H1 (cell line): ENCODE measurements around the gene POU2AF3. TPM values are rescaled to one million over a fixed set of nuclear protein-coding genes. Genes with fewer than 3 reads are reported as not detected.

Experiments
- CTCF ChIA-PET: fragments of 300-600 bp; sonication (Branson Sonifier 250); formaldehyde crosslinking; loops from one replicate; lab custom pipeline; 2021; ENCODE audit not compliant: partially characterized antibody; lab: Charles Lee
- POLR2A ChIA-PET: fragments of 300-600 bp; sonication (Branson Sonifier 250); formaldehyde crosslinking; loops from one replicate; lab custom pipeline; 2021; ENCODE audit warnings: inconsistent platforms; ENCODE audit not compliant: partially characterized antibody; lab: Charles Lee
- DNase-seq, 2 experiments: peaks; one replicate each; pipeline versions ENCODE4 v3.0.0 to v3.0.0-alpha.2; 2010 to 2022; ENCODE audit warnings: low spot score in 2 of 2, low read depth in 1 of 2, mixed read lengths in 1 of 2
- FAIRE-seq: peaks from 2 replicates; lab custom pipeline; 2011; peaks lifted over from hg19 to GRCh38; lab: Jason Lieb, UNC
- H2AFZ ChIP-seq: 2 replicates; pipeline ENCODE4 v1.8.1; 2012; ENCODE audit warnings: low read length, inconsistent platforms
- H2AK5ac ChIP-seq: 2 replicates; pipeline ENCODE4 v1.6.1; 2013; ENCODE audit warnings: low read depth, low read length
- H2BK120ac ChIP-seq: replicated peaks from 2 replicates; pipeline ENCODE3; 2013; ENCODE audit warnings: low read depth, low read length, inconsistent platforms
- H2BK12ac ChIP-seq: 2 replicates; pipeline ENCODE4 v1.6.1; 2013; ENCODE audit warnings: low read depth, low read length
- H2BK15ac ChIP-seq: 2 replicates; pipeline ENCODE4 v1.6.1; 2013; ENCODE audit warnings: low read length
- H2BK20ac ChIP-seq: 2 replicates; pipeline ENCODE4 v1.6.1; 2013; ENCODE audit warnings: low read length
- H2BK5ac ChIP-seq: 2 replicates; pipeline ENCODE4 v1.6.1; 2013; ENCODE audit warnings: low read depth, low read length
- H3K14ac ChIP-seq: 2 replicates; pipeline ENCODE4 v1.6.1; 2013; ENCODE audit warnings: inconsistent platforms; ENCODE audit not compliant: insufficient read length
- H3K18ac ChIP-seq: 2 replicates; pipeline ENCODE4 v1.6.1; 2013; ENCODE audit warnings: low read length; ENCODE audit errors: extremely low read depth
- H3K23ac ChIP-seq: 2 replicates; pipeline ENCODE4 v1.6.1; 2013; ENCODE audit warnings: inconsistent platforms; ENCODE audit not compliant: insufficient read length
- H3K23me2 ChIP-seq: 2 replicates; pipeline ENCODE4 v1.6.1; 2013; ENCODE audit warnings: low read depth, low read length
- H3K27ac ChIP-seq: 2 replicates; pipeline ENCODE4 v1.6.1; 2011; ENCODE audit warnings: low read depth, low read length, inconsistent platforms
- H3K27me3 ChIP-seq, 4 experiments: replicated peaks in 1 of 4; 1 replicate in 1 of 4; 2 replicates in 3 of 4; pipeline versions ENCODE4 v1.6.1 to v1.8.1; 2011 to 2013; ENCODE audit warnings: low read length in 3 of 4, mild to moderate bottlenecking in 3 of 4, inconsistent platforms in 2 of 4, mixed read lengths in 2 of 4, moderate library complexity in 1 of 4; ENCODE audit not compliant: control insufficient read depth in 3 of 4, insufficient read depth in 3 of 4; ENCODE audit errors: extremely low read depth in 1 of 4
- H3K36me3 ChIP-seq, 4 experiments: 2 replicates each; pipeline versions ENCODE4 v1.6.1 to v1.8.1; 2011 to 2013; ENCODE audit warnings: mild to moderate bottlenecking in 4 of 4, low read length in 3 of 4, moderate library complexity in 2 of 4, control low read depth in 1 of 4, inconsistent platforms in 1 of 4; ENCODE audit not compliant: insufficient read depth in 4 of 4, control insufficient read depth in 2 of 4
- H3K4ac ChIP-seq: replicated peaks from 2 replicates; pipeline ENCODE3; 2013; ENCODE audit warnings: low read length, low read depth, mixed read lengths, inconsistent platforms; ENCODE audit not compliant: insufficient read length
- H3K4me1 ChIP-seq, 4 experiments: replicated peaks in 1 of 4; 1 replicate in 1 of 4; 2 replicates in 3 of 4; pipeline versions ENCODE4 v1.6.1 to v1.8.1; 2011 to 2013; ENCODE audit warnings: low read length in 3 of 4, inconsistent platforms in 2 of 4, mixed read lengths in 1 of 4; ENCODE audit not compliant: insufficient read depth in 4 of 4, control insufficient read depth in 3 of 4
- H3K4me2 ChIP-seq, 2 experiments: 2 replicates each; pipeline versions ENCODE4 v1.6.1 to v1.8.1; 2011 to 2013; ENCODE audit warnings: low read depth in 2 of 2, low read length in 2 of 2, control low read depth in 1 of 2, inconsistent platforms in 1 of 2, mild to moderate bottlenecking in 1 of 2; ENCODE audit not compliant: insufficient read depth in 1 of 2
- H3K4me3 ChIP-seq, 4 experiments: fragments of 200-600, 300-600 bp in 1 of 4; sonication (generic), shearing (Covaris generic), sonication (Bioruptor Twin) in 1 of 4; 2 replicates each; pipeline versions ENCODE4 v1.5.1 to v1.8.1; 2011 to 2016; ENCODE audit warnings: low read length in 4 of 4, low read depth in 3 of 4, control low read depth in 2 of 4, inconsistent platforms in 2 of 4, mild to moderate bottlenecking in 2 of 4, mixed read lengths in 1 of 4, moderate library complexity in 1 of 4; ENCODE audit not compliant: insufficient read depth in 2 of 4; ENCODE audit errors: extremely low read depth in 1 of 4
- H3K56ac ChIP-seq: replicated peaks from 2 replicates; pipeline ENCODE3; 2013; ENCODE audit warnings: low read depth, mild to moderate bottlenecking, mixed read lengths, low read length, inconsistent platforms; ENCODE audit not compliant: insufficient read length
- H3K79me1 ChIP-seq: 2 replicates; pipeline ENCODE4 v1.6.1; 2013; ENCODE audit warnings: low read depth, low read length, control low read depth
- H3K79me2 ChIP-seq, 2 experiments: 2 replicates each; pipeline versions ENCODE4 v1.6.1 to v1.8.1; 2012 to 2013; ENCODE audit warnings: low read length in 2 of 2, mild to moderate bottlenecking in 2 of 2, inconsistent platforms in 1 of 2; ENCODE audit not compliant: insufficient read depth in 2 of 2, control insufficient read depth in 1 of 2
- H3K9ac ChIP-seq, 4 experiments: replicated peaks in 1 of 4; 1 replicate in 1 of 4; 2 replicates in 3 of 4; pipeline versions ENCODE4 v1.6.1 to v1.8.1; 2011 to 2013; ENCODE audit warnings: low read depth in 3 of 4, low read length in 3 of 4, control low read depth in 2 of 4, mild to moderate bottlenecking in 2 of 4, moderate library complexity in 2 of 4, inconsistent platforms in 1 of 4; ENCODE audit errors: extremely low read depth in 1 of 4
- H3K9me3 ChIP-seq, 2 experiments: 2 replicates each; pipeline versions ENCODE4 v1.6.1 to v1.8.1; 2012 to 2013; ENCODE audit warnings: mild to moderate bottlenecking in 2 of 2, moderate library complexity in 2 of 2, control low read depth in 1 of 2, inconsistent platforms in 1 of 2, low read depth in 1 of 2, low read length in 1 of 2, mixed read lengths in 1 of 2; ENCODE audit not compliant: insufficient read depth in 2 of 2
- H4K20me1 ChIP-seq, 2 experiments: replicated peaks in 1 of 2; 2 replicates each; pipeline versions ENCODE3 to v1.8.1; 2011 to 2013; ENCODE audit warnings: inconsistent platforms in 2 of 2, low read length in 2 of 2, mild to moderate bottlenecking in 1 of 2; ENCODE audit not compliant: insufficient read depth in 2 of 2, control insufficient read depth in 1 of 2
- H4K5ac ChIP-seq: 2 replicates; pipeline ENCODE4 v1.6.1; 2013; ENCODE audit warnings: low read length, low read depth, mixed read lengths, inconsistent platforms; ENCODE audit not compliant: insufficient read length
- H4K8ac ChIP-seq: 2 replicates; pipeline ENCODE4 v1.8.0; 2013; ENCODE audit warnings: mild to moderate bottlenecking, moderate library complexity, low read length, inconsistent platforms; ENCODE audit not compliant: insufficient read depth; ENCODE audit errors: extremely low read depth
- H4K91ac ChIP-seq: replicated peaks from 2 replicates; pipeline ENCODE3; 2013; ENCODE audit warnings: low read length, mixed read lengths, inconsistent platforms; ENCODE audit not compliant: insufficient read length
- WGBS, 2 experiments: shearing (Covaris generic) in 1 of 2; methylation state at CpG; one replicate each; pipeline versions ENCODE4 v1.1.6 to v1.1.7; 2013 to 2015; ENCODE audit warnings: low lambda C conversion rate in 2 of 2, mixed read lengths in 2 of 2, inconsistent platforms in 1 of 2, low coverage in 1 of 2, missing lambda C conversion rate in 1 of 2; ENCODE audit not compliant: insufficient replicate concordance in 2 of 2, insufficient coverage in 1 of 2, insufficient read length in 1 of 2; ENCODE audit errors: extremely low coverage in 1 of 2, missing lambda C conversion rate in 1 of 2; 5-methylcytosine and 5-hydroxymethylcytosine counted together
- polyA plus RNA-seq, 7 experiments: library from polyadenylated mRNA; depleted of rRNA in 3 of 7; stranded (reverse) in 5 of 7; unstranded in 2 of 7; fragments of >200 nt in 5 of 7; fragments of 200-250 nt in 2 of 7; gene quantifications; 1 replicate in 5 of 7; 2 replicates in 1 of 7; 4 replicates in 1 of 7; pipeline versions ENCODE4 v1.2.1 to v1.2.3, GENCODE V29; 2011 to 2013; ENCODE audit warnings: missing spikeins in 2 of 7, mixed read lengths in 2 of 7
- total RNA-seq: library from RNA; stranded (reverse); fragmentation: NEBNext Ultra II Directional; extraction: Animal tissue kit (Norgen Biotek cat#: 25700); gene quantifications from 2 replicates; pipeline ENCODE4 v1.2.1, GENCODE V29; 2021

The POU2AF3 gene
- total and polyA plus RNA-seq, 2 of the 8 experiments (the other 6 are each of a cell fraction or from before 2014, with no cell fraction given), result 1.2 to 5.7 TPM

- 52% methylated on average over 3 of the region's 3 CpGs; no CpG with 5 or more reads in 1 of the 2 experiments for WGBS, 2 experiments
- H3K9me3 ChIP-seq, result no peaks in the 10 kb centered on the region
- FAIRE-seq (no peak), DNase-seq (no peak)
- no peak overlapping the region for H2BK15ac ChIP-seq
- H3K27ac ChIP-seq, result no peak overlapping the region
- no peak overlapping the region for H2BK12ac ChIP-seq
- POLR2A ChIA-PET, result no interaction called here
- no peak overlapping the region for H2AK5ac ChIP-seq
- no peak overlapping the region for H2BK20ac ChIP-seq
- no peak overlapping the region for H2BK120ac ChIP-seq
- no peaks in the 10 kb centered on the region for H3K79me2 ChIP-seq
- H3K56ac ChIP-seq, result no peak overlapping the region
- H4K8ac ChIP-seq, result no peak overlapping the region
- H3K4me1 ChIP-seq, result peaks cover 0 to 6% (median 0%) of the 10 kb centered on the region in 4 experiments; a peak in 1 of 7 replicates
- H3K36me3 ChIP-seq, result no peaks in the 10 kb centered on the region
- no peak overlapping the region for H2BK5ac ChIP-seq
- no peaks in the 10 kb centered on the region for H3K27me3 ChIP-seq
- H3K79me1 ChIP-seq, result no peaks in the 10 kb centered on the region
- H3K23me2 ChIP-seq, result no peaks in the 10 kb centered on the region
- H2AFZ ChIP-seq, result no peak overlapping the region
- H4K91ac ChIP-seq, result no peak overlapping the region
- H3K4me2 ChIP-seq, result no peak overlapping the region
- H3K14ac ChIP-seq, result no peak overlapping the region
- no peaks in the 10 kb centered on the region for H4K20me1 ChIP-seq
- no peak overlapping the region for H3K4ac ChIP-seq
- no peak overlapping the region for H3K18ac ChIP-seq
- no peak overlapping the region for H4K5ac ChIP-seq
- CTCF ChIA-PET, result no interaction called here
- no peak overlapping the region for H3K4me3 ChIP-seq
- no peak overlapping the region for H3K9ac ChIP-seq
- no peak overlapping the region for H3K23ac ChIP-seq
Observed at GRCh38 chr11:111348147-111348546, 49.8 kb downstream of the POU2AF3 start.
